ENCODE data around the gene PAX8. TPM values are rescaled to one million over a fixed set of nuclear protein-coding genes. Genes with fewer than 3 reads are reported as not detected.

Gene PAX8
- total and polyA plus RNA-seq, 2 donors (not counting 1 experiment from before 2014, with no cell fraction given), result 0.45 to 0.64 TPM

DNA sequence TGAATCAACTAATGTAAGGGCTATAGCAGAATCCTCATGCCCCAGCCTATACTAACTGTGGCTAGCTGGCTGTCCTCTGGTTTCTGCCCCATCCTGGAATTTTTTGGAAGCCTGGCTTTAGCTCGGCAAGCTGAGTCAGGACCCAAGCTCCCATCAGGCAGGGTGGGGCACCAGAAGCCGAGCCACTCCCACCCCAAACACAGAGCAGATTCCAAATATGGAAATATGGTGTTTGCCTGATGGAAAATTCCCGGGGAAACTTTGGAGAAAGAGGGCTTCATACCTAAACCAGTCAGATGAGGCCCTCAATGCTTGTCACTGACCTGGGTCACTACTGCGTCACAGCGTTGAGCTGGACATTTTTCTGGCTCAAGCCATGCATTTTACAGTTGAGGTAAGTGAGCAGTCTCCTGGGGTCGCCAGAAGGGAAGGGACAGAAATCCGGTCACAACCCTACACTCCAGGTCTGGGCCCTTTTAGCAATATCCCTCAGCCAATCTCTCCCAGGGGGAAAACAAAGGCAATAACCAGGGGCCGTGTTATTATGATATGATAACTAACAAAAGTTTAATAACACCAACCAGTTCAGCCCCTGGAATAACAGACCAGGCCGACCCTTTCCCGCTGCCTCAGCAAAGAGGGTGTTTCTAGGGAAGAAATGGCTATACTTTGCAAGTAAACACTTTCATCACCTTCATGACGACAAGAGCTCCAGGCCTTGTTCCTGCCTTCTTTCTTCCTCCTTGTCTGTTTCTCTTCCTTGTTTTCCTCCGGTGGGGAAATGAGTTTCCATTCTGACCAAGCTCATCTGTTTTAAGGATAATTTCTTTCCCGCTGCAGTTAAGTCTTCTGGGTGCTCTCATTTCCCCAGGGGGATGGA lies 67.3 kb downstream of the PAX8 start:
- POLR2A ChIA-PET, result no interaction called here
- no peak for ATAC-seq (ENCODE audit: low read depth)
- TF ChIP-seq, protein P1, sequence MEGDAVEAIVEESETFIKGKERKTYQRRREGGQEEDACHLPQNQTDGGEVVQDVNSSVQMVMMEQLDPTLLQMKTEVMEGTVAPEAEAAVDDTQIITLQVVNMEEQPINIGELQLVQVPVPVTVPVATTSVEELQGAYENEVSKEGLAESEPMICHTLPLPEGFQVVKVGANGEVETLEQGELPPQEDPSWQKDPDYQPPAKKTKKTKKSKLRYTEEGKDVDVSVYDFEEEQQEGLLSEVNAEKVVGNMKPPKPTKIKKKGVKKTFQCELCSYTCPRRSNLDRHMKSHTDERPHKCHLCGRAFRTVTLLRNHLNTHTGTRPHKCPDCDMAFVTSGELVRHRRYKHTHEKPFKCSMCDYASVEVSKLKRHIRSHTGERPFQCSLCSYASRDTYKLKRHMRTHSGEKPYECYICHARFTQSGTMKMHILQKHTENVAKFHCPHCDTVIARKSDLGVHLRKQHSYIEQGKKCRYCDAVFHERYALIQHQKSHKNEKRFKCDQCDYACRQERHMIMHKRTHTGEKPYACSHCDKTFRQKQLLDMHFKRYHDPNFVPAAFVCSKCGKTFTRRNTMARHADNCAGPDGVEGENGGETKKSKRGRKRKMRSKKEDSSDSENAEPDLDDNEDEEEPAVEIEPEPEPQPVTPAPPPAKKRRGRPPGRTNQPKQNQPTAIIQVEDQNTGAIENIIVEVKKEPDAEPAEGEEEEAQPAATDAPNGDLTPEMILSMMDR (IDR thresholded peaks at IDR 0.05), result no peak
- no peak for TF ChIP-seq EZH2 (IDR thresholded peaks at IDR 0.05; ENCODE audit: borderline replicate concordance, insufficient read depth, low read depth, low read length, poor library complexity, severe bottlenecking)

DNA sequence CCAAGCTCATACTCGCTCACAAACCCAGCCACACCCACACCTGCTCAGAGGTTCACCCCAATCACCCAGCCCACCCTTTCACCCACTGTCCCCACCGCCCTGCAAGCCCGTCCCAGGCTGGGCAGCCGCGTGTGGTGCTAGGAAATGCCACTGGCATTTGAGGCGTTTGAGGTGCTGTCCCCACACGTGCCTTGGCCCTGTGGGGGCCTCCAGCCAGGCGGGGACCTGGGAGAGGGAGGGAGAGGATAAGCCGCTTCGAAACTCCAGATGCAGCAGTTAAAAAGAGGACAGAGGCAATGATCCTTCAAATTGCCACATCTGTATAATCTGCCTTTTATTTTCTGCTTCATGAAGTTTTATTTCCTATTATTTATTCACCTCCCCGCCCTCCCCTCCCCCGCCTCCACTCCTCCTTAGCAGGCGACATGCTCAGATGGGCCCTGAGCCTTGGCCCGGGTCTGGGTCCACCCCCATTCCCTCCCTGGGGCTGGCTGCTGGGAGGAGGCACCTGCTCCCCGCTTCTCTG lies 69.0 kb downstream of the PAX8 start:
- ChIA-PET CTCF (no interaction called here), POLR2A (no interaction called here)
- DNase-seq (no peak), ATAC-seq (ENCODE audit: low read depth) (no peak)
- no peaks in the 10 kb centered on the region for H3K9me3 Mint-ChIP-seq (ENCODE audit: insufficient read depth)
- Histone ChIP-seq H3K27me3 (replicated peaks in 1 of 4; ENCODE audit: control extremely low read depth in 1 of 4, control insufficient read depth in 3 of 4, insufficient read depth in 4 of 4, low read length in 3 of 4) (peaks cover 0 to 13% (median 2%) of the 10 kb centered on the region in 4 experiments), H2AFZ (ENCODE audit: insufficient read depth, low read depth, low read length, poor library complexity, severe bottlenecking) (no peak overlapping the region), H4K20me1 (ENCODE audit: control insufficient read depth, insufficient read depth, low read length, poor library complexity, severe bottlenecking) (no peaks in the 10 kb centered on the region), H3K4me3 (ENCODE audit: control extremely low read depth in 1 of 5, extremely low read depth in 1 of 5, insufficient read depth in 1 of 5, low read depth in 2 of 5, low read length in 4 of 5) (no peak overlapping the region), H3K27ac (ENCODE audit: low read length in 2 of 2) (no peak overlapping the region), H3K9me3 (ENCODE audit: control extremely low read depth in 1 of 3, control insufficient read depth in 2 of 3, insufficient read depth in 1 of 3, low read length in 2 of 3) (no peaks in the 10 kb centered on the region), H3K36me3 (replicated peaks in 1 of 2; ENCODE audit: control extremely low read depth in 1 of 2, control insufficient read depth in 1 of 2, extremely low read depth in 1 of 2, insufficient read depth in 2 of 2, low read length in 1 of 2) (no peaks in the 10 kb centered on the region), H3K9ac (ENCODE audit: low read length) (no peak overlapping the region), H3K4me2 (replicated peaks; ENCODE audit: low read depth, low read length, poor library complexity, severe bottlenecking) (no peak overlapping the region), H3K79me2 (ENCODE audit: control insufficient read depth, insufficient read depth, low read length) (no peaks in the 10 kb centered on the region), H3K4me1 (ENCODE audit: control insufficient read depth in 2 of 2, insufficient read depth in 2 of 2, low read length in 2 of 2) (peaks cover 0 to 2% of the 10 kb centered on the region in 2 donors)
- peaks cover 8% of the 10 kb centered on the region for H3K4me1 Mint-ChIP-seq
- intact Hi-C loops (cut with micrococcal nuclease), result no loop called here
- no peak overlapping the region for H3K27ac Mint-ChIP-seq
- H3K4me3 Mint-ChIP-seq, result no peak overlapping the region
- TF ChIP-seq EZH2 (IDR thresholded peaks at IDR 0.05; ENCODE audit: borderline replicate concordance, insufficient read depth, low read depth, low read length, poor library complexity, severe bottlenecking), result no peak
- TF ChIP-seq, protein P1 (IDR thresholded peaks at IDR 0.05), result no peak
- H3K27me3 Mint-ChIP-seq, result peaks cover 13% of the 10 kb centered on the region
- WGBS (ENCODE audit: insufficient coverage), result 76% methylated on average over 7 of the region's 15 CpGs

More for the DNA sequence above, 67.3 kb downstream of the PAX8 start:
- no peak overlapping the region for H3K4me3 Mint-ChIP-seq
- H3K79me2 ChIP-seq (ENCODE audit: control insufficient read depth, insufficient read depth, low read length), result no peaks in the 10 kb centered on the region
- H2AFZ ChIP-seq (ENCODE audit: insufficient read depth, low read depth, low read length, poor library complexity, severe bottlenecking), result no peak overlapping the region
- no peak overlapping the region for H3K27ac ChIP-seq (ENCODE audit: low read length in 2 of 2)
- H3K4me2 ChIP-seq (replicated peaks; ENCODE audit: low read depth, low read length, poor library complexity, severe bottlenecking), result no peak overlapping the region
- H3K27me3 Mint-ChIP-seq, result peaks cover 13% of the 10 kb centered on the region
- WGBS (ENCODE audit: insufficient coverage), result 89% methylated on average over 6 of the region's 13 CpGs
- DNase-seq, result no peak
- H3K9me3 ChIP-seq (ENCODE audit: control extremely low read depth in 1 of 3, control insufficient read depth in 2 of 3, insufficient read depth in 1 of 3, low read length in 2 of 3), result no peaks in the 10 kb centered on the region
- H3K27me3 ChIP-seq (replicated peaks in 1 of 4; ENCODE audit: control extremely low read depth in 1 of 4, control insufficient read depth in 3 of 4, insufficient read depth in 4 of 4, low read length in 3 of 4), result peaks cover 0 to 13% (median 2%) of the 10 kb centered on the region in 4 experiments
- H3K4me3 ChIP-seq (ENCODE audit: control extremely low read depth in 1 of 5, extremely low read depth in 1 of 5, insufficient read depth in 1 of 5, low read depth in 2 of 5, low read length in 4 of 5), result no peak overlapping the region
- no peaks in the 10 kb centered on the region for H3K4me1 ChIP-seq (ENCODE audit: control insufficient read depth in 2 of 2, insufficient read depth in 2 of 2, low read length in 2 of 2)
- H3K27ac Mint-ChIP-seq, result no peak overlapping the region
- CTCF ChIA-PET, result interaction anchor here (0.9 to 1.3 kb wide), 5 partner anchors 10 to 75 kb away, joined by 3 to 4 read pairs (median 3); no protein-coding TSS in a partner anchor
- no peaks in the 10 kb centered on the region for H3K36me3 ChIP-seq (replicated peaks in 1 of 2; ENCODE audit: control extremely low read depth in 1 of 2, control insufficient read depth in 1 of 2, extremely low read depth in 1 of 2, insufficient read depth in 2 of 2, low read length in 1 of 2)
- no peaks in the 10 kb centered on the region for H4K20me1 ChIP-seq (ENCODE audit: control insufficient read depth, insufficient read depth, low read length, poor library complexity, severe bottlenecking)
- no peak overlapping the region for H3K9ac ChIP-seq (ENCODE audit: low read length)
- intact Hi-C loops (cut with micrococcal nuclease), result no loop called here
- no peaks in the 10 kb centered on the region for H3K4me1 Mint-ChIP-seq
- no peaks in the 10 kb centered on the region for H3K9me3 Mint-ChIP-seq (ENCODE audit: insufficient read depth)
